Keratinocyte (primary cell): ENCODE data around the gene NEAT1. TPM values are rescaled to one million over a fixed set of nuclear protein-coding genes. Genes with fewer than 3 reads are reported as not detected.

ENCODE experiments used
- DNase-seq: peaks from one replicate; pipeline ENCODE4 v3.0.0-alpha.2; 2011; ENCODE audit warnings: low read depth, missing footprints, low spot score
- FAIRE-seq: peaks from 2 replicates; lab custom pipeline; 2011; peaks lifted over from hg19 to GRCh38; lab: Jason Lieb, UNC
- H2AFZ ChIP-seq: 2 replicates; pipeline ENCODE4 v1.6.0; 2012; ENCODE audit warnings: low read length, control low read depth, inconsistent platforms; ENCODE audit not compliant: control insufficient read depth
- H3K27ac ChIP-seq: 2 replicates; pipeline ENCODE4 v1.5.1; 2011; ENCODE audit warnings: low read length; ENCODE audit not compliant: control insufficient read depth, insufficient read depth
- H3K27me3 ChIP-seq: 3 replicates; pipeline ENCODE4 v1.6.0; 2011; ENCODE audit warnings: low read length; ENCODE audit not compliant: control insufficient read depth, insufficient read depth; ENCODE audit errors: extremely low read depth
- H3K36me3 ChIP-seq, 2 experiments: 2 replicates in 1 of 2; 3 replicates in 1 of 2; pipeline ENCODE4 v1.5.1; 2011; ENCODE audit warnings: low read length in 2 of 2, mild to moderate bottlenecking in 1 of 2; ENCODE audit not compliant: control insufficient read depth in 2 of 2, insufficient read depth in 2 of 2; ENCODE audit errors: extremely low read depth in 1 of 2
- H3K4me1 ChIP-seq: 3 replicates; pipeline ENCODE4 v1.5.1; 2011; ENCODE audit warnings: low read length; ENCODE audit not compliant: control insufficient read depth, insufficient read depth; ENCODE audit errors: extremely low read depth
- H3K4me2 ChIP-seq: 3 replicates; pipeline ENCODE4 v1.6.0; 2011; ENCODE audit warnings: low read depth, low read length; ENCODE audit not compliant: control insufficient read depth, insufficient read depth; ENCODE audit errors: extremely low read depth
- H3K4me3 ChIP-seq, 3 experiments: fragments of 200-600 bp in 1 of 3; sonication (generic) in 1 of 3; 2 replicates in 2 of 3; 3 replicates in 1 of 3; pipeline ENCODE4 v1.5.1; 2011 to 2016; ENCODE audit warnings: low read length in 3 of 3, mild to moderate bottlenecking in 3 of 3, control low read depth in 2 of 3, inconsistent platforms in 1 of 3, low read depth in 1 of 3, mixed read lengths in 1 of 3, mixed run types in 1 of 3, moderate library complexity in 1 of 3; ENCODE audit not compliant: control insufficient read depth in 2 of 3, insufficient read depth in 2 of 3; ENCODE audit errors: extremely low read depth in 1 of 3
- H3K79me2 ChIP-seq: 2 replicates; pipeline ENCODE4 v1.6.0; 2012; ENCODE audit warnings: low read length; ENCODE audit not compliant: control insufficient read depth, insufficient read depth
- H3K9ac ChIP-seq: 3 replicates; pipeline ENCODE4 v1.6.0; 2011; ENCODE audit warnings: low read length; ENCODE audit not compliant: control insufficient read depth, insufficient read depth; ENCODE audit errors: extremely low read depth
- H3K9me1 ChIP-seq: 3 replicates; pipeline ENCODE4 v1.6.0; 2011; ENCODE audit warnings: low read length; ENCODE audit not compliant: control insufficient read depth, insufficient read depth; ENCODE audit errors: extremely low read depth
- H3K9me3 ChIP-seq: 2 replicates; pipeline ENCODE4 v1.5.1; 2012; ENCODE audit warnings: low read depth, low read length; ENCODE audit not compliant: control insufficient read depth
- H4K20me1 ChIP-seq: 3 replicates; pipeline ENCODE4 v1.6.0; 2011; ENCODE audit warnings: low read length; ENCODE audit not compliant: control insufficient read depth, insufficient read depth; ENCODE audit errors: extremely low read depth
- EZH2 ChIP-seq: IDR thresholded peaks from one replicate; pipeline ENCODE4 v1.6.1; 2012; ENCODE audit warnings: inconsistent platforms, mild to moderate bottlenecking, low read length, moderate library complexity
- dilution Hi-C: fragments of 300-500 bp; cut with MboI; formaldehyde crosslinking; loops from one replicate; pipeline ENCODE4 v1.7.0; 2020; ENCODE audit warnings: low sequenced_read_pairs; ENCODE audit not compliant: extremely low pct_ligation_motif_present
- polyA plus RNA-seq, 5 experiments: library from polyadenylated mRNA; depleted of rRNA in 3 of 5; stranded (reverse) in 3 of 5; stranded (forward) in 1 of 5; unstranded in 1 of 5; fragments of >200 nt; gene quantifications; 1 replicate in 1 of 5; 2 replicates in 3 of 5; 3 replicates in 1 of 5; pipeline versions ENCODE4 v1.2.1 to v1.2.3, GENCODE V29; 2011 to 2012; ENCODE audit warnings: missing spikeins in 2 of 5, low read depth in 1 of 5, low replicate concordance in 1 of 5
- TF ChIP-seq, protein P1 (sequence below), 3 experiments: IDR thresholded peaks in 1 of 3; conservative IDR thresholded peaks in 1 of 3; optimal IDR thresholded peaks in 1 of 3; 2 replicates in 2 of 3; 3 replicates in 1 of 3; pipeline versions ENCODE3 to v1.5.1; 2011; ENCODE audit warnings: low read length in 3 of 3, mild to moderate bottlenecking in 3 of 3, moderate library complexity in 2 of 3, control low read depth in 1 of 3, inconsistent platforms in 1 of 3; ENCODE audit not compliant: insufficient read depth in 2 of 3; ENCODE audit errors: extremely low read depth in 1 of 3

Gene NEAT1
- polyA plus RNA-seq, 1 donor (not counting 4 experiments of a cell fraction or from before 2014, with no cell fraction given), result 270 TPM

- Histone ChIP-seq H2AFZ (no peak overlapping the region), H3K27ac (peak overlapping the region; percentile 94), H3K4me3 (no peak overlapping the region), H3K9ac (peak overlapping the region; percentile 39), H3K4me1 (peaks cover 96% of the 10 kb centered on the region), H3K79me2 (peaks cover 3% of the 10 kb centered on the region), H3K9me1 (peaks cover 6% of the 10 kb centered on the region), H3K27me3 (no peaks in the 10 kb centered on the region), H4K20me1 (no peaks in the 10 kb centered on the region), H3K9me3 (no peaks in the 10 kb centered on the region), H3K36me3 (no peaks in the 10 kb centered on the region), H3K4me2 (peak overlapping the region; percentile 8)
- dilution Hi-C loops, result no loop called here
- FAIRE-seq (no peak), DNase-seq (no peak)
- TF ChIP-seq EZH2, result no peak
- TF ChIP-seq, protein P1, sequence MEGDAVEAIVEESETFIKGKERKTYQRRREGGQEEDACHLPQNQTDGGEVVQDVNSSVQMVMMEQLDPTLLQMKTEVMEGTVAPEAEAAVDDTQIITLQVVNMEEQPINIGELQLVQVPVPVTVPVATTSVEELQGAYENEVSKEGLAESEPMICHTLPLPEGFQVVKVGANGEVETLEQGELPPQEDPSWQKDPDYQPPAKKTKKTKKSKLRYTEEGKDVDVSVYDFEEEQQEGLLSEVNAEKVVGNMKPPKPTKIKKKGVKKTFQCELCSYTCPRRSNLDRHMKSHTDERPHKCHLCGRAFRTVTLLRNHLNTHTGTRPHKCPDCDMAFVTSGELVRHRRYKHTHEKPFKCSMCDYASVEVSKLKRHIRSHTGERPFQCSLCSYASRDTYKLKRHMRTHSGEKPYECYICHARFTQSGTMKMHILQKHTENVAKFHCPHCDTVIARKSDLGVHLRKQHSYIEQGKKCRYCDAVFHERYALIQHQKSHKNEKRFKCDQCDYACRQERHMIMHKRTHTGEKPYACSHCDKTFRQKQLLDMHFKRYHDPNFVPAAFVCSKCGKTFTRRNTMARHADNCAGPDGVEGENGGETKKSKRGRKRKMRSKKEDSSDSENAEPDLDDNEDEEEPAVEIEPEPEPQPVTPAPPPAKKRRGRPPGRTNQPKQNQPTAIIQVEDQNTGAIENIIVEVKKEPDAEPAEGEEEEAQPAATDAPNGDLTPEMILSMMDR (optimal IDR thresholded peaks at IDR 0.05 in 1 of 3, IDR thresholded peaks at IDR 0.05 in 1 of 3, conservative IDR thresholded peaks at IDR 0.05 in 1 of 3; ENCODE audit: extremely low read depth in 1 of 3, insufficient read depth in 2 of 3, low read length in 3 of 3), result no peak
These were observed 67.2 kb downstream of the NEAT1 start for GRCh38 chr11:65489706-65490320.

- Histone ChIP-seq H3K9me3 (no peaks in the 10 kb centered on the region), H3K79me2 (peaks cover 5% of the 10 kb centered on the region), H4K20me1 (no peaks in the 10 kb centered on the region), H3K27ac (peak overlapping the region; percentile 94), H3K27me3 (no peaks in the 10 kb centered on the region), H3K4me1 (peaks cover 89% of the 10 kb centered on the region), H3K9ac (peak overlapping the region; percentile 84), H3K4me3 (no peak overlapping the region), H2AFZ (no peak overlapping the region), H3K4me2 (peak overlapping the region; percentile 78), H3K36me3 (no peaks in the 10 kb centered on the region), H3K9me1 (peaks cover 6% of the 10 kb centered on the region)
- DNase-seq (no peak), FAIRE-seq (no peak)
- dilution Hi-C loops, result no loop called here
- TF ChIP-seq EZH2, result no peak
- TF ChIP-seq, protein P1 (optimal IDR thresholded peaks at IDR 0.05 in 1 of 3, IDR thresholded peaks at IDR 0.05 in 1 of 3, conservative IDR thresholded peaks at IDR 0.05 in 1 of 3; ENCODE audit: extremely low read depth in 1 of 3, insufficient read depth in 2 of 3, low read length in 3 of 3), result no peak
These were observed 68.5 kb downstream of the NEAT1 start for GRCh38 chr11:65491163-65491465.
